Upper lobe of right lung (tissue), 1 donor: Measurements from ENCODE around the gene ASCL1. TPM values are rescaled to one million over a fixed set of nuclear protein-coding genes. Genes with fewer than 3 reads are reported as not detected.

Experiments used
- ATAC-seq: fragments of 200-7000 bp; cut with Tn5 transposase; one replicate; pipeline ENCODE4 v1.9.1; 2020; ENCODE audit warnings: mild to moderate bottlenecking, moderate library complexity
- DNase-seq: peaks from one replicate; pipeline ENCODE4 v3.0.0-alpha.2; 2020
- H3K27ac ChIP-seq: fragments of 200-600 bp; one replicate; pipeline ENCODE4 v1.8.0; 2022
- H3K27me3 ChIP-seq: fragments of 200-600 bp; one replicate; pipeline ENCODE4 v1.8.0; 2022; ENCODE audit warnings: mild to moderate bottlenecking
- H3K36me3 ChIP-seq: fragments of 200-600 bp; one replicate; pipeline ENCODE4 v1.8.0; 2022
- H3K4me1 ChIP-seq: fragments of 200-600 bp; one replicate; pipeline ENCODE4 v1.8.0; 2022
- H3K4me3 ChIP-seq: fragments of 200-600 bp; one replicate; pipeline ENCODE4 v1.8.0; 2022; ENCODE audit warnings: mild to moderate bottlenecking
- H3K9me3 ChIP-seq: fragments of 200-600 bp; one replicate; pipeline ENCODE4 v1.8.0; 2022
- intact Hi-C: fragments of 100-400 bp; cut with DNase I; formaldehyde crosslinking; loops from one replicate; pipeline ENCODE4 v1.11.0; 2022
- total RNA-seq: library from RNA; stranded (reverse); fragmentation: NEBNext Ultra II Directional; extraction: Animal tissue kit (Norgen Biotek cat#: 25700); gene quantifications from one replicate; pipeline ENCODE4 v1.2.1, GENCODE V29; 2021
- TF ChIP-seq, protein P1 (sequence below): fragments of 200-600 bp; IDR thresholded peaks from one replicate; pipeline ENCODE4 v1.8.0; 2022; ENCODE audit warnings: antibody characterized with exemption
- donor health status: DM: no; HTN: yes; CAD: no; lungs with severe emphysema.

Gene ASCL1
- total RNA-seq, 1 donor from 2014 or later = not detected

DNA sequence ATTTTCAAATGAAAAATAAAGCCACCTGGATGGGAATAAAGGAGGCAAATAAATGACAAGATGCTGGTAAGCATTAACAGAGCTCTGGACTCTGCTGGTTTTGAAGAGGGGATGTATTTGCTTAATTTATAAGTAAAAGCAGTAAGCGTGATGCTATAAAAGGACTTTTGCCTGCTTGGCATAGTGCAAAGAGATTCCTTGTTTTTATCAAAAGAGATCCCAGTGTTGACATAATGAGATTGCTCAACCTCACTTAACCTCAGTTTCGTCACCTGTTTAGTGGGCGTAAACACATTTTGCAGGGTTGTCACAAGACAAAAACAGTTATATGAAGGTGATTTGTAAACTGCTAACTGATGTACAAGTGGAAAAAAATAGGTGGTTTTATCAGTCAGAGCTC is 13.8 kb downstream of the ASCL1 start:
- DNase-seq (no peak), ATAC-seq (no peak)
- H3K9me3 ChIP-seq = no peaks in the 10 kb centered on the region
- H3K27ac ChIP-seq = no peak overlapping the region
- H3K4me1 ChIP-seq = no peaks in the 10 kb centered on the region
- no peak overlapping the region for H3K4me3 ChIP-seq
- peaks cover 11% of the 10 kb centered on the region for H3K27me3 ChIP-seq
- no peaks in the 10 kb centered on the region for H3K36me3 ChIP-seq
- TF ChIP-seq, protein P1, sequence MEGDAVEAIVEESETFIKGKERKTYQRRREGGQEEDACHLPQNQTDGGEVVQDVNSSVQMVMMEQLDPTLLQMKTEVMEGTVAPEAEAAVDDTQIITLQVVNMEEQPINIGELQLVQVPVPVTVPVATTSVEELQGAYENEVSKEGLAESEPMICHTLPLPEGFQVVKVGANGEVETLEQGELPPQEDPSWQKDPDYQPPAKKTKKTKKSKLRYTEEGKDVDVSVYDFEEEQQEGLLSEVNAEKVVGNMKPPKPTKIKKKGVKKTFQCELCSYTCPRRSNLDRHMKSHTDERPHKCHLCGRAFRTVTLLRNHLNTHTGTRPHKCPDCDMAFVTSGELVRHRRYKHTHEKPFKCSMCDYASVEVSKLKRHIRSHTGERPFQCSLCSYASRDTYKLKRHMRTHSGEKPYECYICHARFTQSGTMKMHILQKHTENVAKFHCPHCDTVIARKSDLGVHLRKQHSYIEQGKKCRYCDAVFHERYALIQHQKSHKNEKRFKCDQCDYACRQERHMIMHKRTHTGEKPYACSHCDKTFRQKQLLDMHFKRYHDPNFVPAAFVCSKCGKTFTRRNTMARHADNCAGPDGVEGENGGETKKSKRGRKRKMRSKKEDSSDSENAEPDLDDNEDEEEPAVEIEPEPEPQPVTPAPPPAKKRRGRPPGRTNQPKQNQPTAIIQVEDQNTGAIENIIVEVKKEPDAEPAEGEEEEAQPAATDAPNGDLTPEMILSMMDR = no peak
- intact Hi-C loops = no loop called here

DNA sequence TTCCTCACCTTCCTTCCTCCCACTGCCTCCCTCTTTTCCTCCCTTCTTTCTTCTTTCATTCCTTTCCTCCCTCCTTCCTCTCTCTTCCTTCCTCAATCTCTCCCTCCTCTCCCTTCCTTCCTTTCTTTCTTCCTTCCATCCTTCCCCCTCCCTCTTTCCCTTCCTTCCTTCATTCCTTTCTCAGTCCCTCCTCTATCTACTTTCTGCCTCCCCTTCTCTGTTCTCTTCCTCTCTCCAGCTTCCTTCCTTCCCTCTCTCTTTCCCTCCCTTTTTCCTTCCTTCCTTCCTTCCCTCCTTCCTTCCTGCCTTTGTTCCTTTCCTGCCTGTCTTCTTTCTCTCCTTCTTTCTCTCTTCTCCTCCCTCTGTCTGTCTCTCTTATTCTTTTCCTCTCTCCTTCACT is 16.1 kb downstream of the ASCL1 start:
- Histone ChIP-seq H3K27ac (no peak overlapping the region), H3K36me3 (no peaks in the 10 kb centered on the region), H3K4me1 (no peaks in the 10 kb centered on the region), H3K27me3 (peaks cover 4% of the 10 kb centered on the region), H3K9me3 (no peaks in the 10 kb centered on the region), H3K4me3 (no peak overlapping the region)
- DNase-seq (no peak), ATAC-seq (no peak)
- intact Hi-C loops = no loop called here
- TF ChIP-seq, protein P1 = no peak

DNA sequence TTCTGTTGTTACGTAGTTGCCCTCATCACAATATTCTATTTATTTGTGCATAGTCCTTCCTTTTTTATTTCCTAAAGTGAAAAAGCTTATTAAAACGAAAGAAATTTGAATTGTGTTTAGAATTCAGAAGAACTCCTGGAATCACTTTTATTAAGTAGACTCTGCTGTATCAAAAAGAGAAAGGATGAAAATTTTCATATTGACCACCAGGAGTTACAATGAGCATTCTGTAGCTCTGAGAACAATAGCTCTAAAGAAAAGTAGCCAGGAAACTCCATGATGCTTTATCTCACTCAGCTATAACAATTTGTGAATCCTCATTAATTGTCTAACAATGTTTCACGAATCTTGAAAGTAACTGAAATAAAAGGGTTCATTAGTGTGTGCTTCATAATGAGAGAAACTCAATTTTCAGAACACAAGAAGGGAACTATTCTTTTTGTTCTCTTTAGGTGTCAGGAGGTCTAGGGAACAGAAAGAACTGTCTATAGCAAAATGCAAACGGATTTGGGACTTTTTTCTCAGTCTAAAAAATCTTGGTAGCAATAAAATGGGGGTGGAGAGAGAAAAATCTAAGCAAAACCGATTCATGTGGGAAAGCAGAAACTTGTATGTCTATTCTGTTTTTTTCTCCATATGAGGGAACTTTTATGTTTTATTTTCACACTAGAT is 19.3 kb downstream of the ASCL1 start:
- intact Hi-C loops = no loop called here
- Histone ChIP-seq H3K4me1 (no peaks in the 10 kb centered on the region), H3K9me3 (no peaks in the 10 kb centered on the region), H3K27me3 (no peaks in the 10 kb centered on the region), H3K27ac (no peak overlapping the region), H3K36me3 (no peaks in the 10 kb centered on the region), H3K4me3 (no peak overlapping the region)
- DNase-seq = no peak
- TF ChIP-seq, protein P1 = no peak
- ATAC-seq = no peak

DNA sequence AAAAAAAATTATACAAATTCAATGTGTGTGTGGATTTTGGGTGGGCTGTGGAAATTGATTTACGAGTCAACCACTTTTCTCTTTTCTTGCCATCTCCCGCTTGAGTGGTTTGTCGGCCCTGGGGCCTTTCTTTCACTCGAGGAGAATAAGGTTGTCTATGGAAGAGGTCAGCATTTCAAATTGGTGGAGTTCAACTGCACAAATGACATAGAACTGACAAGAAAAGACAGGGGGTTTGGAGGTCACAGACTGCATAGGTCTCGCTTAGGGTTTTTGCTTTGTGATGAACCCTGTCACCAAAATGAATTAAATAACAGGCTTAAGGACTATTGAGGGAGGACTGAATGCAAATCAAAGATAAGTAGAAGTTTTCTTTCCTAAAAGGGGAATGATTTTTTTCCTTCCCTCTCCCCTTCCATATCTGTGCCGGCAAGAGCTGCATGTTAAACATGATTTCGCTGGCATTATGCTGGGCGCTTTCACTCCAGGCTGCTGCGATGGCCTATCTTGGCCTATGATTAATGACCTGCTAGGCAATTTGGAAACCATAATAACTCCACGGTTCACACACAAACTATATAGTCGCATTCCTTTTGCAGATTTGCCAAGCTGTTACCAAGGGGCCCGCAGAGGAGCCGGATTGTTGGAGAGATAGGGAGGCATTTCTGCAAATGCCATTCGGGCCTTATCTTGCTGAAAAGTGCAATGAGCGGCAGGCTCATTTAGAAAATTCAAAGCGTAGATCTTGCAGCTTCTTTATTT is 20.7 kb downstream of the ASCL1 start:
- Histone ChIP-seq H3K9me3 (no peaks in the 10 kb centered on the region), H3K36me3 (no peaks in the 10 kb centered on the region), H3K4me3 (no peak overlapping the region), H3K4me1 (no peaks in the 10 kb centered on the region), H3K27ac (no peak overlapping the region), H3K27me3 (no peaks in the 10 kb centered on the region)
- DNase-seq (no peak), ATAC-seq (no peak)
- TF ChIP-seq, protein P1 = no peak
- intact Hi-C loops = no loop called here

DNA sequence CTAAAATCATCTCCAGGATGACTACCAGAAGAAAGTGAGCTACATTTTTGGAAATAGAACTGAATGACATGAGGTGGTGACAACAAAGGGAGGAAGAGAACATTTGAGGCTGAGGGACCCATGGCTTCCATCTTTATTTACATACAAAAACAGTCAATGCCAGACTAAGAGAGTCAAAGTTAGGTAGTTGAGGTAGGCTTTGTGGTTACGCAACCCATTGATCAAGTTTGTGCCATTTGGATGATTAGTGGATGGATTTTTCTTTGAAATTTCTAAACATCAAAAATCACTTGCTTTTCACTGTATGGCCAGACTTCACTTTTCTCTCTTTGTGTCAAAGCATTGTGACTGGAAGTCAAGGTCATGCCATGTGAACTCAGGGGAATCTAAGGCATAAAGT is 22.9 kb downstream of the ASCL1 start:
- Histone ChIP-seq H3K4me1 (no peaks in the 10 kb centered on the region), H3K27ac (no peak overlapping the region), H3K9me3 (no peaks in the 10 kb centered on the region), H3K27me3 (no peaks in the 10 kb centered on the region), H3K36me3 (no peaks in the 10 kb centered on the region), H3K4me3 (no peak overlapping the region)
- TF ChIP-seq, protein P1 = no peak
- intact Hi-C loops = no loop called here
- DNase-seq (no peak), ATAC-seq (no peak)
